Measurements from ENCODE around the gene SLK.

DNA sequence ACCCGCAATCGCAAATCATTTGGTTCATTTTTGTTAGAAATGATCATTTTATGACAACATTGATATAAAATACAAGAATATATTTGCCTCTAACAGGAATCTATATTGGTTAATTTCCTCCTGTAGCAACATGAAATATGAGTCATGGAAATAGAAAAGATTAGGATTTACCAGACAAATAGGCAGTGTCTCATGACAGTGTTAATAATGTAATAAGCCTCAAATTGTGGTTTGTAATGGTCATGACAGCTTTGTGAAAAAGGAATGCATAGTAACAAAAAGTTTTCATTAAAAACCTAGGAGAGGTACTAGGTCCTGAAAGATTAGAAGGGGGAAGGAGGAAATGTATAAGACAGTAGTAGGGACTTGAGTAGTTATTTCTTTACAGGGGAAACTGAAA is 7.9 kb upstream of the SLK start:
- TF ChIP-seq CTCF (IDR thresholded peaks at IDR 0.05) (no peak), POLR2A (IDR thresholded peaks at IDR 0.05) (no peak)
